HEK293 (cell line): ENCODE data around the gene CTNNA2.

ENCODE experiments used
- CTCF ChIA-PET: fragments of 350-600 bp; formaldehyde crosslinking; extraction: SDS; loops from one replicate; lab custom pipeline; 2021; ENCODE audit warnings: antibody characterized with exemption; lab: Yijun Ruan, JAX
- POLR2A ChIA-PET: fragments of 300-600 bp; formaldehyde crosslinking; extraction: SDS; loops from one replicate; lab custom pipeline; 2020; ENCODE audit warnings: antibody characterized with exemption, inconsistent platforms; lab: Yijun Ruan, JAX
- H3K27ac ChIP-seq: fragments of 200-500 bp; sonication (Bioruptor generic); 2 replicates; pipeline ENCODE4 v1.5.1; 2014; ENCODE audit warnings: low read depth, low read length, control low read depth, inconsistent platforms; ENCODE audit errors: extremely low read depth
- H3K36me3 ChIP-seq, 2 experiments: fragments of 200-500 bp in 1 of 2; sonication (Bioruptor generic) in 1 of 2; 1 replicate in 1 of 2; 2 replicates in 1 of 2; pipeline ENCODE4 v1.5.1; 2014 to 2017; ENCODE audit warnings: inconsistent platforms in 2 of 2, low read length in 2 of 2; ENCODE audit not compliant: control insufficient read depth in 2 of 2, insufficient read depth in 1 of 2
- H3K4me1 ChIP-seq: fragments of 200-500 bp; sonication (Bioruptor generic); 2 replicates; pipeline ENCODE4 v1.5.1; 2014; ENCODE audit warnings: mild to moderate bottlenecking, low read length, inconsistent platforms; ENCODE audit not compliant: control insufficient read depth, insufficient read depth
- H3K4me3 ChIP-seq: 2 replicates; pipeline ENCODE4 v1.5.1; 2011; ENCODE audit warnings: low read depth, mild to moderate bottlenecking, control low read depth, low read length, moderate library complexity
- H3K9me3 ChIP-seq: fragments of 200-500 bp; sonication (Bioruptor generic); 2 replicates; pipeline ENCODE4 v1.5.1; 2014; ENCODE audit warnings: low read depth, low read length, inconsistent platforms; ENCODE audit not compliant: control insufficient read depth, insufficient read depth
- BCL11A ChIP-seq: fragments of 450-650 bp; formaldehyde crosslinking; IDR thresholded peaks from 2 replicates; pipeline ENCODE4 v1.5.1; 2016; ENCODE audit warnings: low read depth, missing biosample characterization, missing genetic modification characterization
- GLIS1 ChIP-seq: fragments of 450-650 bp; formaldehyde crosslinking; IDR thresholded peaks from 2 replicates; pipeline ENCODE4 v1.5.1; 2016; ENCODE audit warnings: missing biosample characterization, missing genetic modification characterization
- RBAK ChIP-seq: fragments of 450-650 bp; formaldehyde crosslinking; IDR thresholded peaks from 2 replicates; pipeline ENCODE4 v1.5.1; 2016; ENCODE audit warnings: missing biosample characterization, missing genetic modification characterization
- SALL2 ChIP-seq: fragments of 450-650 bp; formaldehyde crosslinking; IDR thresholded peaks from 2 replicates; pipeline ENCODE4 v1.5.0; 2017; ENCODE audit warnings: missing biosample characterization, mild to moderate bottlenecking, missing genetic modification characterization, borderline replicate concordance
- SP7 ChIP-seq: fragments of 450-650 bp; formaldehyde crosslinking; IDR thresholded peaks from 2 replicates; pipeline ENCODE4 v1.5.1; 2016; ENCODE audit warnings: missing biosample characterization, missing genetic modification characterization
- ZBTB1 ChIP-seq: fragments of 450-650 bp; formaldehyde crosslinking; IDR thresholded peaks from 2 replicates; pipeline ENCODE4 v1.5.1; 2016; ENCODE audit warnings: missing biosample characterization, missing genetic modification characterization
- ZEB2 ChIP-seq: fragments of 450-650 bp; formaldehyde crosslinking; IDR thresholded peaks from 2 replicates; pipeline ENCODE4 v1.5.1; 2016; ENCODE audit warnings: missing biosample characterization, missing genetic modification characterization
- ZFHX2 ChIP-seq: fragments of 450-650 bp; formaldehyde crosslinking; conservative IDR thresholded peaks from 2 replicates; pipeline ENCODE4 v1.5.1; 2016; ENCODE audit warnings: missing biosample characterization, missing genetic modification characterization
- ZNF114 ChIP-seq: fragments of 450-650 bp; formaldehyde crosslinking; IDR thresholded peaks from 2 replicates; pipeline ENCODE4 v1.5.0; 2017; ENCODE audit warnings: missing biosample characterization, missing genetic modification characterization
- ZNF121 ChIP-seq: fragments of 450-650 bp; formaldehyde crosslinking; IDR thresholded peaks from 2 replicates; pipeline ENCODE4 v1.5.1; 2016; ENCODE audit warnings: missing biosample characterization, missing genetic modification characterization
- ZNF155 ChIP-seq: fragments of 450-650 bp; formaldehyde crosslinking; IDR thresholded peaks from 2 replicates; pipeline ENCODE4 v1.5.1; 2016; ENCODE audit warnings: missing biosample characterization, missing genetic modification characterization
- ZNF16 ChIP-seq: fragments of 450-650 bp; formaldehyde crosslinking; IDR thresholded peaks from 2 replicates; pipeline ENCODE4 v1.5.1; 2016; ENCODE audit warnings: low read depth, missing biosample characterization, missing genetic modification characterization
- ZNF214 ChIP-seq: fragments of 450-650 bp; formaldehyde crosslinking; IDR thresholded peaks from 2 replicates; pipeline ENCODE4 v1.5.1; 2017; ENCODE audit warnings: missing biosample characterization, mild to moderate bottlenecking, missing genetic modification characterization, borderline replicate concordance
- ZNF292 ChIP-seq: fragments of 450-650 bp; formaldehyde crosslinking; IDR thresholded peaks from 2 replicates; pipeline ENCODE4 v1.5.1; 2016; ENCODE audit warnings: low read depth, missing biosample characterization, missing genetic modification characterization, borderline replicate concordance
- ZNF324 ChIP-seq: fragments of 450-650 bp; formaldehyde crosslinking; IDR thresholded peaks from 2 replicates; pipeline ENCODE4 v1.5.1; 2016; ENCODE audit warnings: missing biosample characterization, missing genetic modification characterization
- ZNF341 ChIP-seq: fragments of 450-650 bp; formaldehyde crosslinking; IDR thresholded peaks from 2 replicates; pipeline ENCODE4; 2016; ENCODE audit warnings: low read depth, missing biosample characterization, missing genetic modification characterization
- ZNF37A ChIP-seq: fragments of 450-650 bp; IDR thresholded peaks from 2 replicates; pipeline ENCODE4 v1.5.1; 2018; ENCODE audit warnings: missing biosample characterization, missing genetic modification characterization
- ZNF530 ChIP-seq: fragments of 450-650 bp; formaldehyde crosslinking; IDR thresholded peaks from 2 replicates; pipeline ENCODE4 v1.5.1; 2016; ENCODE audit warnings: low read depth, missing biosample characterization, missing genetic modification characterization
- ZNF558 ChIP-seq: fragments of 450-650 bp; formaldehyde crosslinking; IDR thresholded peaks from 2 replicates; pipeline ENCODE4 v1.5.1; 2016; ENCODE audit warnings: missing biosample characterization, missing genetic modification characterization
- ZNF623 ChIP-seq: fragments of 450-650 bp; formaldehyde crosslinking; IDR thresholded peaks from 2 replicates; pipeline ENCODE4 v1.5.1; 2016; ENCODE audit warnings: missing biosample characterization, missing genetic modification characterization
- ZNF654 ChIP-seq: fragments of 450-650 bp; formaldehyde crosslinking; IDR thresholded peaks from 2 replicates; pipeline ENCODE4 v1.5.1; 2016; ENCODE audit warnings: low read depth, missing biosample characterization, missing genetic modification characterization
- ZNF785 ChIP-seq: fragments of 450-650 bp; formaldehyde crosslinking; IDR thresholded peaks from 2 replicates; pipeline ENCODE4 v1.5.1; 2016; ENCODE audit warnings: missing biosample characterization, missing genetic modification characterization
- ZSCAN23 ChIP-seq: fragments of 450-650 bp; formaldehyde crosslinking; IDR thresholded peaks from 2 replicates; pipeline ENCODE4 v1.5.1; 2016; ENCODE audit warnings: missing biosample characterization, missing genetic modification characterization
- ZXDB ChIP-seq: fragments of 450-650 bp; formaldehyde crosslinking; IDR thresholded peaks from 2 replicates; pipeline ENCODE4 v1.5.1; 2016; ENCODE audit warnings: missing biosample characterization, missing genetic modification characterization
- TF ChIP-seq, protein P1 (sequence below): fragments of 450-650 bp; formaldehyde crosslinking; IDR thresholded peaks from 2 replicates; pipeline ENCODE4 v1.5.1; 2016; ENCODE audit warnings: missing biosample characterization, missing genetic modification characterization
- TF ChIP-seq, protein P2 (sequence below): fragments of 450-650 bp; formaldehyde crosslinking; IDR thresholded peaks from 2 replicates; pipeline ENCODE4 v1.5.1; 2016; ENCODE audit warnings: missing biosample characterization, missing genetic modification characterization
- TF ChIP-seq, protein P3 (sequence below): fragments of 450-650 bp; formaldehyde crosslinking; IDR thresholded peaks from 2 replicates; pipeline ENCODE4 v1.5.1; 2017; ENCODE audit warnings: missing biosample characterization, missing genetic modification characterization
- TF ChIP-seq, protein P4 (sequence below): fragments of 450-650 bp; formaldehyde crosslinking; IDR thresholded peaks from 2 replicates; pipeline ENCODE4; 2016; ENCODE audit warnings: missing biosample characterization, missing genetic modification characterization

The CTNNA2 gene

DNA sequence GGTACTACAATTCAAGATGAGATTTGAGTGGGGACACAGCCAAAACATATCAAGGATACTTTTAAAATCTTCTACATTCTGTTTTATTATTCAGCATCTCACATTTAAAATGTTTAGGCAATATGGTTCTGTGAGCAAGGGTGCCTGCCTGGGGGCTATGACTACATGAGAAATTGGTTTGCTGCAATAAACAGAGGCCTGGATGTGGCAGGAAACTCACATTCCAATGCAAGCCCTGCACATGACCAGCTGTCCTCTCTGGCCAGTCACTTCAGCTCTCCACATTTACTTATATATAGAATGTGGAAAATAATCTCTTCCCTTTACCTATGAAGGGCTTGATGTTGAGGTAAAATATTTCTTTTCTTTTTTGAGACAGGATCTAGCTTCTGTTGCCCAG lies 598.3 kb downstream of the CTNNA2 start:
- CTCF ChIA-PET = no interaction called here
- no peaks in the 10 kb centered on the region for H3K4me1 ChIP-seq
- H3K9me3 ChIP-seq = no peaks in the 10 kb centered on the region
- POLR2A ChIA-PET = no interaction called here
- no peak overlapping the region for H3K4me3 ChIP-seq
- no peak overlapping the region for H3K27ac ChIP-seq
- H3K36me3 ChIP-seq = no peaks in the 10 kb centered on the region
- TF ChIP-seq ZEB2 (tag by site-specific recombination) (no peak), ZNF155 (no peak), ZNF324 (tag by site-specific recombination) (no peak), ZSCAN23 (no peak), SALL2 (tag by site-specific recombination) (no peak), BCL11A (tag by site-specific recombination) (no peak), ZNF121 (tag by site-specific recombination) (no peak), ZNF16 (tag by site-specific recombination) (no peak), ZNF37A (tag by site-specific recombination) (no peak), ZNF623 (no peak), ZNF114 (tag by site-specific recombination) (no peak), ZBTB1 (tag by site-specific recombination) (no peak), ZNF785 (tag by site-specific recombination) (no peak), ZNF530 (tag by site-specific recombination) (no peak)
- TF ChIP-seq, protein P1, sequence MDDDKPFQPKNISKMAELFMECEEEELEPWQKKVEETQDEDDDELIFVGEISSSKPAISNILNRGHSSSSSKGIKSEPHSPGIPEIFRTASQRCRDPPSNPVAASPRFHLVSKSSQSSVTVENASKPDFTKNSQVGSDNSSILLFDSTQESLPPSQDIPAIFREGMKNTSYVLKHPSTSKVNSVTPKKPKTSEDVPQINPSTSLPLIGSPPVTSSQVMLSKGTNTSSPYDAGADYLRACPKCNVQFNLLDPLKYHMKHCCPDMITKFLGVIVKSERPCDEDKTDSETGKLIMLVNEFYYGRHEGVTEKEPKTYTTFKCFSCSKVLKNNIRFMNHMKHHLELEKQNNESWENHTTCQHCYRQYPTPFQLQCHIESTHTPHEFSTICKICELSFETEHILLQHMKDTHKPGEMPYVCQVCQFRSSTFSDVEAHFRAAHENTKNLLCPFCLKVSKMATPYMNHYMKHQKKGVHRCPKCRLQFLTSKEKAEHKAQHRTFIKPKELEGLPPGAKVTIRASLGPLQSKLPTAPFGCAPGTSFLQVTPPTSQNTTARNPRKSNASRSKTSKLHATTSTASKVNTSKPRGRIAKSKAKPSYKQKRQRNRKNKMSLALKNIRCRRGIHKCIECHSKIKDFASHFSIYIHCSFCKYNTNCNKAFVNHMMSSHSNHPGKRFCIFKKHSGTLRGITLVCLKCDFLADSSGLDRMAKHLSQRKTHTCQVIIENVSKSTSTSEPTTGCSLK (tag by site-specific recombination) = no peak
- TF ChIP-seq, protein P2, sequence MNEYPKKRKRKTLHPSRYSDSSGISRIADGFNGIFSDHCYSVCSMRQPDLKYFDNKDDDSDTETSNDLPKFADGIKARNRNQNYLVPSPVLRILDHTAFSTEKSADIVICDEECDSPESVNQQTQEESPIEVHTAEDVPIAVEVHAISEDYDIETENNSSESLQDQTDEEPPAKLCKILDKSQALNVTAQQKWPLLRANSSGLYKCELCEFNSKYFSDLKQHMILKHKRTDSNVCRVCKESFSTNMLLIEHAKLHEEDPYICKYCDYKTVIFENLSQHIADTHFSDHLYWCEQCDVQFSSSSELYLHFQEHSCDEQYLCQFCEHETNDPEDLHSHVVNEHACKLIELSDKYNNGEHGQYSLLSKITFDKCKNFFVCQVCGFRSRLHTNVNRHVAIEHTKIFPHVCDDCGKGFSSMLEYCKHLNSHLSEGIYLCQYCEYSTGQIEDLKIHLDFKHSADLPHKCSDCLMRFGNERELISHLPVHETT (tag by site-specific recombination) = no peak
- TF ChIP-seq, protein P3, sequence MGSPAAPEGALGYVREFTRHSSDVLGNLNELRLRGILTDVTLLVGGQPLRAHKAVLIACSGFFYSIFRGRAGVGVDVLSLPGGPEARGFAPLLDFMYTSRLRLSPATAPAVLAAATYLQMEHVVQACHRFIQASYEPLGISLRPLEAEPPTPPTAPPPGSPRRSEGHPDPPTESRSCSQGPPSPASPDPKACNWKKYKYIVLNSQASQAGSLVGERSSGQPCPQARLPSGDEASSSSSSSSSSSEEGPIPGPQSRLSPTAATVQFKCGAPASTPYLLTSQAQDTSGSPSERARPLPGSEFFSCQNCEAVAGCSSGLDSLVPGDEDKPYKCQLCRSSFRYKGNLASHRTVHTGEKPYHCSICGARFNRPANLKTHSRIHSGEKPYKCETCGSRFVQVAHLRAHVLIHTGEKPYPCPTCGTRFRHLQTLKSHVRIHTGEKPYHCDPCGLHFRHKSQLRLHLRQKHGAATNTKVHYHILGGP (tag by site-specific recombination) = no peak

DNA sequence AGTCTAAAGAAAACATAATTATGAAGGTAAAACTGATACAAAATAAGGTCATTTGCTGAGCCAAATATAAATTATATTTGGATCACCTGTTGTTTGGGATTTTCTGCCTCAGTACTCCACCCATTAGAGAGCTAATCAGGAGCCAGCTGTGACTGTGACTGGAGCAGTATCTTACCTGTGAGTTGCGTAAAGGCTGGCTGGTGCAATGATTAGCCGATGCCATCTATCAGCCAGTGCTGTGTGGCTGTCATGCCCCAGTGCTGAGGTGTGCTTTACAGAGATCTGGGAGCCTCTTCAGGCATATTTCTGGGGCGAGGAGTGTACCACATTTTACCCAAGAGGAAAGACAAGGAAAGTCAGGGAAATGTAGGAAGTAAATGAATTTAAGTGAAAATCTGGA lies 599.9 kb downstream of the CTNNA2 start:
- TF ChIP-seq ZXDB (tag by site-specific recombination) (no peak), ZNF558 (tag by site-specific recombination) (no peak), SP7 (no peak)
- TF ChIP-seq, all 188 proteins: peak for 0
- H3K27ac ChIP-seq = no peak overlapping the region
- no peaks in the 10 kb centered on the region for H3K9me3 ChIP-seq
- ChIA-PET CTCF (no interaction called here), POLR2A (no interaction called here)
- H3K36me3 ChIP-seq = no peaks in the 10 kb centered on the region
- H3K4me3 ChIP-seq = no peak overlapping the region
- no peaks in the 10 kb centered on the region for H3K4me1 ChIP-seq

DNA sequence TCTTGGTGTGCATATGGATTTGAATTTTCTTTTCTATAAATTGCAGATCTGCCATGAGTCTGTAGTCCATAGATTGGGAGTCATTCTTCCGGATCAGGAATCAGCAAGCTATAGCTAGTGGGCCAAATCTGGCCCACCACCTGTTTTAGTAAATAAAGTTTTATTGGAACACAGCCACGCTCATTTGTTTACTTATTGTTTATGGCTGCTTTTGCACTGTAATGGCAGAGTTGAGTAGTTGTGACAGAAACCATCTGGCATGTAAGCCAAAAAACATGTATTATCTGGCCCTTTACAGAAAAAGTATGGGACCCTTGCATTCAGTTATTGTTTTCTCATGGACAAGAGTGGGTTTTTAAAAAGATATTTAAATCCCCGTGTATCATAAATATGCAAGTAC lies 600.5 kb downstream of the CTNNA2 start:
- Histone ChIP-seq H3K4me1 (no peaks in the 10 kb centered on the region), H3K4me3 (no peak overlapping the region), H3K9me3 (no peaks in the 10 kb centered on the region), H3K36me3 (no peaks in the 10 kb centered on the region)
- POLR2A ChIA-PET = no interaction called here
- TF ChIP-seq, protein P4, sequence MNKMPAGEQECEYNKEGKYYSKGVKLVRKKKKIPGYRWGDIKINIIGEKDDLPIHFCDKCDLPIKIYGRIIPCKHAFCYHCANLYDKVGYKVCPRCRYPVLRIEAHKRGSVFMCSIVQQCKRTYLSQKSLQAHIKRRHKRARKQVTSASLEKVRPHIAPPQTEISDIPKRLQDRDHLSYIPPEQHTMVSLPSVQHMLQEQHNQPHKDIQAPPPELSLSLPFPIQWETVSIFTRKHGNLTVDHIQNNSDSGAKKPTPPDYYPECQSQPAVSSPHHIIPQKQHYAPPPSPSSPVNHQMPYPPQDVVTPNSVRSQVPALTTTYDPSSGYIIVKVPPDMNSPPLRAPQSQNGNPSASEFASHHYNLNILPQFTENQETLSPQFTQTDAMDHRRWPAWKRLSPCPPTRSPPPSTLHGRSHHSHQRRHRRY = no peak
- TF ChIP-seq ZNF214 (no peak), ZNF292 (no peak), GLIS1 (tag by site-specific recombination) (no peak), RBAK (tag by site-specific recombination) (no peak), ZNF341 (no peak), ZFHX2 (no peak), ZNF654 (no peak), ZSCAN23 (no peak)
- TF ChIP-seq, all 188 proteins: peak for 0
- CTCF ChIA-PET = no interaction called here
- H3K27ac ChIP-seq = no peak overlapping the region
